GM12878 (cell line): ENCODE data around the gene SLC43A1. TPM values are rescaled to one million over a fixed set of nuclear protein-coding genes. Genes with fewer than 3 reads are reported as not detected.

Source experiments
- ATAC-seq: fragments of 200-7000 bp; cut with Tn5 transposase; 3 replicates; pipeline ENCODE4 v1.9.1; 2020; ENCODE audit warnings: mild to moderate bottlenecking, moderate library complexity
- BruUV-seq: library from RNA; stranded (reverse); fragments of 400-500 nt; replicated peaks from 2 replicates; lab custom pipeline; 2021; lab: Mats Ljungman, UMichigan
- CTCF ChIA-PET: fragments of 300-600 bp; sonication (Branson Sonifier 250); formaldehyde crosslinking; extraction: SDS; loops from one replicate; lab custom pipeline; 2021; ENCODE audit warnings: inconsistent platforms; lab: Yijun Ruan, JAX
- POLR2A ChIA-PET: fragments of 350-600 bp; formaldehyde crosslinking; extraction: SDS; loops from one replicate; lab custom pipeline; 2021; ENCODE audit warnings: inconsistent platforms; lab: Charles Lee
- RAD21 ChIA-PET: fragments of 300-600 bp; sonication (Branson Sonifier 250); formaldehyde crosslinking; loops from one replicate; lab custom pipeline; 2023; ENCODE audit warnings: antibody characterized with exemption; ENCODE audit not compliant: unreplicated experiment; lab: Charles Lee
- SMC1A ChIA-PET: fragments of 300-600 bp; sonication (Branson Sonifier 250); formaldehyde crosslinking; loops from one replicate; lab custom pipeline; 2023; ENCODE audit not compliant: unreplicated experiment, uncharacterized antibody; lab: Charles Lee
- DNase-seq: peaks from one replicate; pipeline ENCODE4 v3.0.0-alpha.2; 2011; ENCODE audit warnings: low read depth, low spot score
- FAIRE-seq: peaks from 3 replicates; lab custom pipeline; 2011; peaks lifted over from hg19 to GRCh38; lab: Jason Lieb, UNC
- H2AFZ ChIP-seq: 2 replicates; pipeline ENCODE4 v1.6.0; 2011; ENCODE audit warnings: low read depth, low read length, control low read depth; ENCODE audit not compliant: control insufficient read depth
- H3K27ac ChIP-seq: 2 replicates; pipeline ENCODE4 v1.5.1; 2011; ENCODE audit warnings: control low read depth; ENCODE audit not compliant: control insufficient read depth, insufficient read depth
- H3K27me3 ChIP-seq, 2 experiments: replicated peaks in 1 of 2; 2 replicates each; pipeline versions ENCODE4 v1.6.0 to v1.6.1; 2011; ENCODE audit warnings: low read length in 1 of 2; ENCODE audit not compliant: control insufficient read depth in 2 of 2, insufficient read depth in 2 of 2
- H3K36me3 ChIP-seq, 2 experiments: 2 replicates each; pipeline ENCODE4 v1.5.1; 2011; ENCODE audit warnings: low read length in 1 of 2; ENCODE audit not compliant: control insufficient read depth in 2 of 2, insufficient read depth in 2 of 2
- H3K4me1 ChIP-seq: 2 replicates; pipeline ENCODE4 v1.6.1; 2011; ENCODE audit warnings: mild to moderate bottlenecking, low read length, moderate library complexity, mixed read lengths; ENCODE audit not compliant: control insufficient read depth, insufficient read depth
- H3K4me2 ChIP-seq: 2 replicates; pipeline ENCODE4 v1.6.0; 2011; ENCODE audit warnings: control low read depth; ENCODE audit not compliant: control insufficient read depth, insufficient read depth
- H3K4me3 ChIP-seq: fragments of 200-600 bp; sonication (generic); 2 replicates; pipeline ENCODE4 v1.5.1; 2016
- H3K79me2 ChIP-seq: 2 replicates; pipeline ENCODE4 v1.6.0; 2011; ENCODE audit warnings: low read length; ENCODE audit not compliant: control insufficient read depth, insufficient read depth
- H3K9ac ChIP-seq: 2 replicates; pipeline ENCODE4 v1.8.0; 2011; ENCODE audit warnings: low read length, control low read depth, mixed read lengths; ENCODE audit not compliant: control insufficient read depth, insufficient read depth
- H3K9me3 ChIP-seq: replicated peaks from 3 replicates; pipeline ENCODE4 v1.5.1; 2011; ENCODE audit warnings: mild to moderate bottlenecking, low read length; ENCODE audit not compliant: control insufficient read depth, insufficient read depth
- H4K20me1 ChIP-seq: 2 replicates; pipeline ENCODE4 v1.6.0; 2011; ENCODE audit not compliant: control insufficient read depth, insufficient read depth
- BCL3 ChIP-seq: IDR thresholded peaks from 2 replicates; pipeline ENCODE4 v1.6.1; 2011; ENCODE audit warnings: borderline replicate concordance, low read depth, mild to moderate bottlenecking, moderate library complexity, low read length; ENCODE audit not compliant: insufficient read depth, poor library complexity, severe bottlenecking
- CBFB ChIP-seq: IDR thresholded peaks from 2 replicates; pipeline ENCODE4 v1.6.1; 2016; ENCODE audit warnings: antibody characterized with exemption, low read depth
- HDAC2 ChIP-seq: fragments of 200-600 bp; sonication (generic); IDR thresholded peaks from 2 replicates; pipeline ENCODE4 v1.6.1; 2017
- IRF4 ChIP-seq: IDR thresholded peaks from 2 replicates; pipeline ENCODE4 v1.6.1; 2011; ENCODE audit warnings: low read depth, low read length
- JUNB ChIP-seq: IDR thresholded peaks from 2 replicates; pipeline ENCODE4 v1.6.1; 2016; ENCODE audit warnings: antibody characterized with exemption, mild to moderate bottlenecking
- NR2C2 ChIP-seq: IDR thresholded peaks from 2 replicates; pipeline ENCODE4 v1.6.1; 2011; ENCODE audit warnings: borderline replicate concordance, low read depth; ENCODE audit not compliant: control insufficient read depth, insufficient read length
- NRF1 ChIP-seq: conservative IDR thresholded peaks from 2 replicates; pipeline ENCODE4 v1.6.1; 2011; ENCODE audit warnings: mild to moderate bottlenecking, low read depth, low read length, improper control_type of control experiment
- PKNOX1 ChIP-seq: fragments of 450-650 bp; IDR thresholded peaks from 2 replicates; pipeline ENCODE4 v1.6.1; 2016; ENCODE audit warnings: mild to moderate bottlenecking
- PML ChIP-seq: IDR thresholded peaks from 2 replicates; pipeline ENCODE4 v1.6.1; 2012; ENCODE audit warnings: low read length, inconsistent platforms
- PRDM15 ChIP-seq: fragments of 450-650 bp; formaldehyde crosslinking; IDR thresholded peaks from 2 replicates; pipeline ENCODE4 v1.4.0; 2020; ENCODE audit warnings: mild to moderate bottlenecking, moderate library complexity
- SIN3A ChIP-seq: IDR thresholded peaks from 2 replicates; pipeline ENCODE4 v1.6.1; 2012; ENCODE audit warnings: low read depth, low read length, improper control_type of control experiment
- SUPT20H ChIP-seq: IDR thresholded peaks from 2 replicates; pipeline ENCODE4 v1.6.1; 2011; ENCODE audit warnings: low read depth, mild to moderate bottlenecking, low read length, moderate library complexity, borderline replicate concordance; ENCODE audit not compliant: control insufficient read depth
- TARDBP ChIP-seq: IDR thresholded peaks from 2 replicates; pipeline ENCODE4 v1.6.1; 2016; ENCODE audit warnings: borderline replicate concordance
- WRNIP1 ChIP-seq: IDR thresholded peaks from 2 replicates; pipeline ENCODE4 v1.6.1; 2011; ENCODE audit warnings: low read depth, low read length, improper control_type of control experiment, borderline replicate concordance
- WGBS: methylation state at CpG from one replicate; pipeline ENCODE4 v1.1.6; 2016; ENCODE audit warnings: low lambda C conversion rate; ENCODE audit not compliant: insufficient replicate concordance, insufficient coverage; ENCODE audit errors: missing lambda C conversion rate; 5-methylcytosine and 5-hydroxymethylcytosine counted together
- in situ Hi-C: fragments of 300-500 bp; cut with MboI; formaldehyde crosslinking; loops from 9 replicates; pipeline ENCODE4 v1.14.3; 2018; ENCODE audit warnings: mixed read lengths
- intact Hi-C: fragments of 100-400 bp; cut with micrococcal nuclease; formaldehyde crosslinking; loops from one replicate; pipeline ENCODE4 v1.14.2; 2022; ENCODE audit not compliant: unreplicated experiment
- polyA plus RNA-seq, 11 experiments: library from polyadenylated mRNA; depleted of rRNA in 4 of 11; unstranded in 6 of 11; stranded (reverse) in 5 of 11; fragments of >200 nt; fragmentation: Nextera tagmentation in 4 of 11; fragmentation: Illumina TruSeq in 1 of 11; extraction: Ambion mirVana in 4 of 11; extraction: Trizol in 1 of 11; gene quantifications; 1 replicate in 1 of 11; 2 replicates in 10 of 11; pipeline versions ENCODE4 v1.2.1 to v1.2.3, GENCODE V29; 2011 to 2016; ENCODE audit warnings: inconsistent platforms in 2 of 11, missing spikeins in 2 of 11, low read depth in 1 of 11
- total RNA-seq, 4 experiments: library from RNA; depleted of rRNA in 3 of 4; stranded (reverse); fragments of >200 nt in 3 of 4; fragmentation: Illumina TruSeq in 1 of 4; extraction: Trizol in 1 of 4; gene quantifications; 2 replicates each; pipeline versions ENCODE4 v1.2.1 to v1.2.3, GENCODE V29; 2013 to 2021
- TF ChIP-seq, protein P1 (sequence below), 3 experiments: IDR thresholded peaks in 2 of 3; conservative IDR thresholded peaks in 1 of 3; 2 replicates each; pipeline ENCODE4 v1.5.1; 2011; ENCODE audit warnings: low read depth in 3 of 3, low read length in 3 of 3, mild to moderate bottlenecking in 3 of 3, control low read depth in 2 of 3, moderate library complexity in 2 of 3, inconsistent platforms in 1 of 3, mixed read lengths in 1 of 3; ENCODE audit not compliant: control insufficient read depth in 2 of 3, insufficient read depth in 1 of 3; ENCODE audit errors: extremely low read depth in 1 of 3
- TF ChIP-seq, protein P2 (sequence below): IDR thresholded peaks from 2 replicates; pipeline ENCODE4 v1.6.1; 2012; ENCODE audit warnings: low read depth, low read length, improper control_type of control experiment

SLC43A1 gene
- total and polyA plus RNA-seq, 10 of the 15 experiments (the other 5 are each of a cell fraction or from before 2014, with no cell fraction given) = 1.0 to 17.8 (median 12.6) TPM

GRCh38 chr11:57440744-57441414, 74.6 kb downstream of the SLC43A1 start:
- intact Hi-C loops (no loop called here), in situ Hi-C loops (no loop called here)
- no peak overlapping the region for H2AFZ ChIP-seq
- ChIA-PET POLR2A (no interaction called here), SMC1A (no interaction called here), RAD21 (no interaction called here), CTCF (interaction anchor here (0.6 to 8.0 kb wide), 5 partner anchors 16 to 300 kb away, joined by 3 to 38 read pairs (median 3); partner anchors contain the start of gene SELENOH)
- no TSS peak for BruUV-seq
- no peak for FAIRE-seq
- no peak overlapping the region for H3K4me3 ChIP-seq
- H3K9ac ChIP-seq = no peak overlapping the region
- no peak for ATAC-seq
- no peaks in the 10 kb centered on the region for H3K4me1 ChIP-seq
- no peak for DNase-seq
- H3K79me2 ChIP-seq = no peaks in the 10 kb centered on the region
- WGBS = 49% methylated on average over 4 of the region's 4 CpGs
- H3K4me2 ChIP-seq = no peak overlapping the region
- H3K27me3 ChIP-seq = no peaks in the 10 kb centered on the region
- no peaks in the 10 kb centered on the region for H4K20me1 ChIP-seq
- no peaks in the 10 kb centered on the region for H3K9me3 ChIP-seq
- H3K36me3 ChIP-seq = no peaks in the 10 kb centered on the region
- H3K27ac ChIP-seq = no peak overlapping the region
- no peak for TF ChIP-seq WRNIP1
- TF ChIP-seq PML = no peak
- TF ChIP-seq, protein P1, sequence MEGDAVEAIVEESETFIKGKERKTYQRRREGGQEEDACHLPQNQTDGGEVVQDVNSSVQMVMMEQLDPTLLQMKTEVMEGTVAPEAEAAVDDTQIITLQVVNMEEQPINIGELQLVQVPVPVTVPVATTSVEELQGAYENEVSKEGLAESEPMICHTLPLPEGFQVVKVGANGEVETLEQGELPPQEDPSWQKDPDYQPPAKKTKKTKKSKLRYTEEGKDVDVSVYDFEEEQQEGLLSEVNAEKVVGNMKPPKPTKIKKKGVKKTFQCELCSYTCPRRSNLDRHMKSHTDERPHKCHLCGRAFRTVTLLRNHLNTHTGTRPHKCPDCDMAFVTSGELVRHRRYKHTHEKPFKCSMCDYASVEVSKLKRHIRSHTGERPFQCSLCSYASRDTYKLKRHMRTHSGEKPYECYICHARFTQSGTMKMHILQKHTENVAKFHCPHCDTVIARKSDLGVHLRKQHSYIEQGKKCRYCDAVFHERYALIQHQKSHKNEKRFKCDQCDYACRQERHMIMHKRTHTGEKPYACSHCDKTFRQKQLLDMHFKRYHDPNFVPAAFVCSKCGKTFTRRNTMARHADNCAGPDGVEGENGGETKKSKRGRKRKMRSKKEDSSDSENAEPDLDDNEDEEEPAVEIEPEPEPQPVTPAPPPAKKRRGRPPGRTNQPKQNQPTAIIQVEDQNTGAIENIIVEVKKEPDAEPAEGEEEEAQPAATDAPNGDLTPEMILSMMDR (IDR thresholded peaks at IDR 0.05 in 2 of 3, conservative IDR thresholded peaks at IDR 0.05 in 1 of 3; ENCODE audit: control insufficient read depth in 2 of 3, extremely low read depth in 1 of 3, insufficient read depth in 1 of 3, low read depth in 3 of 3, low read length in 3 of 3) = no peak
- TF ChIP-seq SIN3A = no peak
- no peak for TF ChIP-seq SUPT20H
- TF ChIP-seq IRF4 = no peak
- TF ChIP-seq HDAC2 = no peak
- no peak for TF ChIP-seq JUNB
- no peak for TF ChIP-seq TARDBP
- no peak for TF ChIP-seq NR2C2
- TF ChIP-seq PKNOX1 = no peak
- TF ChIP-seq, protein P2, sequence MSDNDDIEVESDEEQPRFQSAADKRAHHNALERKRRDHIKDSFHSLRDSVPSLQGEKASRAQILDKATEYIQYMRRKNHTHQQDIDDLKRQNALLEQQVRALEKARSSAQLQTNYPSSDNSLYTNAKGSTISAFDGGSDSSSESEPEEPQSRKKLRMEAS = no peak
- TF ChIP-seq PRDM15 (CRISPR knock-in tag) = no peak
- TF ChIP-seq BCL3 = no peak
- no peak for TF ChIP-seq NRF1
- TF ChIP-seq CBFB = no peak
